Coronary artery (tissue), 2 donors: Measurements from ENCODE around the gene IDS.
"Not testable (repeated sequence)": the region's sequence is repeated elsewhere in the genome, so short reads cannot be mapped to it uniquely, and the experiment has no call there.

Experiments used
- DNase-seq: peaks from one replicate; pipeline ENCODE4 v3.0.0-alpha.2; 2017; ENCODE audit warnings: low spot score
- H3K27ac ChIP-seq, 2 donors: fragments of 200-600 bp; sonication (generic); one replicate each; pipeline ENCODE4 v1.5.1; 2016 to 2019
- H3K4me3 ChIP-seq: fragments of 200-600 bp; sonication (generic); 2 replicates; pipeline ENCODE4 v1.5.1; 2016; ENCODE audit warnings: mild to moderate bottlenecking, moderate library complexity
- TF ChIP-seq, protein P1 (sequence below): fragments of 200-600 bp; sonication (generic); IDR thresholded peaks from one replicate; pipeline ENCODE4 v1.5.1; 2019; ENCODE audit warnings: antibody characterized with exemption

Gene IDS

GRCh38 chrX:149504915-149505651 lies at the start of gene IDS:
Gene IDS (minus strand): TSS chrX:149505306. CDS start chrX:149505137, 169 bp downstream.
- TF ChIP-seq, protein P1, sequence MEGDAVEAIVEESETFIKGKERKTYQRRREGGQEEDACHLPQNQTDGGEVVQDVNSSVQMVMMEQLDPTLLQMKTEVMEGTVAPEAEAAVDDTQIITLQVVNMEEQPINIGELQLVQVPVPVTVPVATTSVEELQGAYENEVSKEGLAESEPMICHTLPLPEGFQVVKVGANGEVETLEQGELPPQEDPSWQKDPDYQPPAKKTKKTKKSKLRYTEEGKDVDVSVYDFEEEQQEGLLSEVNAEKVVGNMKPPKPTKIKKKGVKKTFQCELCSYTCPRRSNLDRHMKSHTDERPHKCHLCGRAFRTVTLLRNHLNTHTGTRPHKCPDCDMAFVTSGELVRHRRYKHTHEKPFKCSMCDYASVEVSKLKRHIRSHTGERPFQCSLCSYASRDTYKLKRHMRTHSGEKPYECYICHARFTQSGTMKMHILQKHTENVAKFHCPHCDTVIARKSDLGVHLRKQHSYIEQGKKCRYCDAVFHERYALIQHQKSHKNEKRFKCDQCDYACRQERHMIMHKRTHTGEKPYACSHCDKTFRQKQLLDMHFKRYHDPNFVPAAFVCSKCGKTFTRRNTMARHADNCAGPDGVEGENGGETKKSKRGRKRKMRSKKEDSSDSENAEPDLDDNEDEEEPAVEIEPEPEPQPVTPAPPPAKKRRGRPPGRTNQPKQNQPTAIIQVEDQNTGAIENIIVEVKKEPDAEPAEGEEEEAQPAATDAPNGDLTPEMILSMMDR: no peak
- Histone ChIP-seq H3K27ac (peak within 1 kb of the TSS; percentile 77 to 85), H3K4me3 (peak within 1 kb of the TSS; percentile 73)
- DNase-seq: peak; percentile 91

DNA sequence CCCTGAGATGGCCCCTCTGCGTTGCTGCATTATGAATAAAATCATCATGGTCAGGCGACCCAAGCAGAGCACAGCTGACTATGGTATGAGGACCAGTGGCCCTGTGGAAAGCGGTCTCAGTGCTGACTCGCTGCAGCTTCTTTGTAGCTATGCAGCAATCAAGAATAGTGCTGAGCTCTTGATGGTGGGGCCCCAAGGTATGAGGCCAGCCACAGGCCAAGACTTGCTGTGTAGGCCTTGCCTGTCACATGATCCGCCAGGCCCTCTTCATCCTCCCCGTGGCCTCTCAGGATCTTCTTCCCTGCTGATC lies 46.8 kb upstream of the IDS start:
- H3K4me3 ChIP-seq, H3K27ac ChIP-seq, DNase-seq: not testable (repeated sequence)

DNA sequence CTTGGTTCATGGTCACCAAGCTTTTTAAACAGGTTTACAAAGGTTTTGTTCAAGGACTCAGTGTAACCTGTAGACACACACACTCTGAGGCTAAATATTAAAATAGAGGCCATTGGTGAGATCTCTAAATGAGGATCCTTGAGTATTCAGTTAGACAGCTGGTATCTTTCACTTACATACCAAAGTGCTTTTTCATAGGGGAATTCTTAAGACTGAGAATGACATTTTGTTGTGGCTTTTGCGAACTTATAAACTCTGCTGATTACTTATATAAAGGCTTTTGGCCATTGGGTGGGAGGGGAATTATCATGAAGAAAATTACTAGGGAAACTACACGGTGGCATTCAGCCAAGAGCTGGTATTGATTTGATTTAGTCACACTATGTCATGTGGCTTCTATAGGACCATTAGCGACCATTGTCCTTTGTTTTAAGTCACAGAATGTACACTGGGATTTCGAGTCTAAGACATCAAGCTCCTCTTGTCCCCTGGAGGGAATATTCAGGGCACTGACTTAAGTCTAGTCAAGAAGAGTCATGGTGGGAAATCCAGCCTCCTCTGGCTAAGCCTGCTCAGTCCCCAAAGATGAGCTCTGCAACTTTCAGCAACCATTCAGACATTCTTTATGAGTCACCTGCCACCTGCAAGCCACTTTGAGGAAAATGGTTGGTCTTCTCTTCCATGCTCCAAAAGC lies 46.3 kb upstream of the IDS start:
- DNase-seq, H3K27ac ChIP-seq, H3K4me3 ChIP-seq: not testable (repeated sequence)

DNA sequence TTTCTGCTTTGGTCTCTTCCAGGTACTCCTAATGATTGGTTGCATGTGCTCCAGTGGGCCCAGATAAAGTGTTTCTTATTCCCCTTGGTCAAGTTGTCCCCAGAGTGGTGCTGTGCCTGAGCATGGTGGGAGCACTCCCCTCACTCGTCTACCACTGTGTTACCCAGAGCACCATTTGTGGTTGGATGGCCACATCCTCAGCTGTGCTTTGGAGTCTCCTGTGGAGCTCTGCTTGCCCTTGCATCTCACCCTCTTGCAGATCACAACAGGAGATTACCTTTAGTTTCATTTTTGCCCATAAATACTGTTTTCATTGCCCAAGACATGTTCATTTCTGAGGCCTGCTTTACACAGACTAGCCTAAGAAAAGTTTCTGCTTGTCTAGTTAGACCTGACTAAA lies 45.3 kb upstream of the IDS start:
- DNase-seq, H3K4me3 ChIP-seq, H3K27ac ChIP-seq: not testable (repeated sequence)

GRCh38 chrX:149549701-149550100 lies 44.6 kb upstream of the IDS start, which contains the start of gene HSFX3:
Gene HSFX3 (minus strand): TSS chrX:149549924. CDS start chrX:149549852, 72 bp downstream.
- not testable (repeated sequence) for H3K27ac ChIP-seq, H3K4me3 ChIP-seq, DNase-seq

- not testable (repeated sequence) for DNase-seq, H3K27ac ChIP-seq, H3K4me3 ChIP-seq
These were observed 42.7 kb upstream of the IDS start for GRCh38 chrX:149547782-149548181.

DNA sequence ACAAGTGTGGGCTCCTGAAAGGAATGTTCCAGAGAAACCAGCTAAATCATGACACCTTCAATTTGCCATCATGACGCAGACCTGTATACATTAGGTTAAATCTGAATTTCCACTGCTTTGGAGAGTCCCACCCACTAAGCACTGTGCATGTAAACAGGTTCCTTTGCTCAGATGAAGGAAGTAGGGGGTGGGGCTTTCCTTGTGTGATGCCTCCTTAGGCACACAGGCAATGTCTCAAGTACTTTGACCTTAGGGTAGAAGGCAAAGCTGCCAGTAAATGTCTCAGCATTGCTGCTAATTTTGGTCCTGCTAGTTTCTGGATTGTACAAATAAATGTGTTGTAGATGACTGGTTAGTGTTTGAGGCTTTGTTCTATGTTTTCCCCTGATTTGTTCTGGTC lies 41.9 kb upstream of the IDS start:
- not testable (repeated sequence) for H3K4me3 ChIP-seq, DNase-seq, H3K27ac ChIP-seq

- not testable (repeated sequence) for H3K27ac ChIP-seq, DNase-seq, H3K4me3 ChIP-seq
These were observed 40.7 kb upstream of the IDS start for GRCh38 chrX:149545545-149546543.

DNA sequence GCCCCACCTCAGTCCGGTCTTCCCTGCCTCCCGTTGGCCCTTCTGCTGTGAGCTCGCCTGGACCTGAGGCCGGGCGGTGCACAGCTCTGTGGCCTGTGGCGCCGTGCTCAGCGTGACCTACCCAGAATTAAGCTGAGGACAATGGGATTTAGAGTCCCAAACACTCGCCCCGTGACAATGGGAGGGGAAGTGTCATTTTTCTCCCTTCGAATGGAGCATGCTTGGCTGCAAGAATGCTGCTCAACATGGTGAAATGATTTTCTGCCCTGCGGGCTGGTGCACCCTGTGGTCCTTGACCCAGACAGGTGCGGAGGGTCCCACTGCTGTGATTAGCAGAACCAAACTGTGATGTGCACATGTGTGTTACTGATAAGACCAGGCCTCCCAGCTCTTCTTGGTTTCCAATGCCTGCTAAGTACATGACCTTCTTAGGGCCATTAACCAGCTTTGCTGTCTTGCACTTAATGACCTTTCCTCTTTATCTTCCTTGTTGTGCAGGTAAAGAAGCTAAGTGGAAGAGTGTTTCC lies 36.5 kb upstream of the IDS start:
- peak overlapping the region; percentile 79 to 92 for H3K27ac ChIP-seq
- TF ChIP-seq, protein P1: no peak
- peak overlapping the region; percentile 81 for H3K4me3 ChIP-seq
- DNase-seq: no peak

GRCh38 chrX:149540621-149541520 lies 35.8 kb upstream of the IDS start, which contains the start of gene EOLA1:
Gene EOLA1 (plus strand): TSS chrX:149541012. CDS start chrX:149545631, 4,619 bp downstream.
- TF ChIP-seq, protein P1: no peak
- peak; percentile 91 for DNase-seq
- Histone ChIP-seq H3K4me3 (peak within 1 kb of the TSS; percentile 81), H3K27ac (peak within 1 kb of the TSS; percentile 79 to 92)
